Measurements from ENCODE around the gene ZBED2.

Gene ZBED2

DNA sequence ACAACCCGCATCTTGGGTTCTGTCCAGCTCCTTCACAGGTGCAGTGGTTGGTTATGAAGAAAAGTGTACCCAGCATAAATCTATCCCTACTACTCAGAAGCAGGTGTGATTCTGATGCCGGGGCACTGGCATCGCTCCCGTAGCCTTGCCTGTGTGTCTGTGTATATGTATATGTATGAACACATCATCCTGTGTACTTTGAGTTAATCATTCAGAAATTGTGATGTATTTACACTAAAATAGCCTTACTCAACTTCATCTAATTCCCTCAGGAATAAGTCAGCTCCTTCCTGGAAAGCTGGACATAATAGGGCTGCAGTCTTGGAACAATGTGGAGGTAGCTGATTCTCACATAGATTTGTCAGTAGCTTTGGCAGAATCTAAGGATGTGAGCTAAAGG, 6.7 kb upstream of the ZBED2 start:
- DNase-seq: no peak

DNA sequence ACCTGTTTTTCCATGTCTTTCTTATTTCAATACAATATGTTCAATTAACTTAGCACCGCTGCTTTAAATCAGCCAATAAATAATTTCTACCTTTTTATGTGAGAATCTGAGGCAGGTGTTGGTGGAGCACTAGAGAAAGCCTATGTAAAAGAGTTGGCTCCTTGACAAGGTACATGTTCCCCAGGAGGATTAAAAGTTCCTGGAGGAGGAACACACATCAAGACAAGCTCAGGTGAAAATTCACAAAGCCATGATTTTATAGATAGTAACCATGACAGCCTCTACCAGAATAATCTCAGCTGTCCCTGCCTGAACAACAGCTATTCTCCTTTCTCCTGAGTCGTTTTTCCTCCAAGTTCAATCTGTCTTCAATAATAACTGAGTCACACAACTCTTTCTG, 3.4 kb upstream of the ZBED2 start:
- no peak for DNase-seq

DNA sequence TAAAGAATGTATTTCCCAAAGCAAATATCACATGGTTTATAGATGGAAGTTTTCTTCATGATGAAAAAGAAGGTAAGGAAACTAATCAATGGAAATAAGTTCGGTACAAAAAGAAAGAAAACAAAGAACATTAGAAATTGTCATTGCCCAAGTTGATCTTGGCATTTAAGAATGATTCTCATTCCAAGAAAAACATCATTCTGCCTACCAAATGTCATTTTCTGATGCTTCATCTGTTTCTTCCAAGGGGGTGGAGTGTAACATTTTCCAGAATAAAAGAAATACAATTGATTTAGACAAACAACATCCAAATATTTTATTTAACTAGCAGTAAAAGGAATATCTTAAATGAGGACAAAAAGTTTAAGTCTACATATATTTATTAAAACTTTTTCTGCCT, 3.0 kb upstream of the ZBED2 start:
- no peak for DNase-seq

DNA sequence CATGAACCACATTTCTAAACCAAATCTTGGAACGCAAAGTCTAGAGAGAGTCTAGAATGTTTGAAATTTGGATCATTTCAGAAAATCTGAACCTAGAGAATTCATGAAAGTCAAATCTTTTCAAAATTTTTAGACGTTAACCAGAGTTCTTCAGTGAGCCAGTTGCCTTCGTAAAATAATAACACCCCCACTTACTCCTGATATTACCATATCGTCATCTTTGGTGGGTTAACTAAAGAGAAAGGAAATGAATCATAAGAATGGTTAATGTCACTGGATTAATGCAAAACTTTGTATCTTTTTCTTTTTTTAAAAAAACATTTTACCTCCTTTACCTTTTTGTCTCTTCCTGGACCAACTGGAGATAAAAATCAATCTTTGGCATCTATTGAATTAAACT, 1.2 kb upstream of the ZBED2 start:
- no peak for DNase-seq

DNA sequence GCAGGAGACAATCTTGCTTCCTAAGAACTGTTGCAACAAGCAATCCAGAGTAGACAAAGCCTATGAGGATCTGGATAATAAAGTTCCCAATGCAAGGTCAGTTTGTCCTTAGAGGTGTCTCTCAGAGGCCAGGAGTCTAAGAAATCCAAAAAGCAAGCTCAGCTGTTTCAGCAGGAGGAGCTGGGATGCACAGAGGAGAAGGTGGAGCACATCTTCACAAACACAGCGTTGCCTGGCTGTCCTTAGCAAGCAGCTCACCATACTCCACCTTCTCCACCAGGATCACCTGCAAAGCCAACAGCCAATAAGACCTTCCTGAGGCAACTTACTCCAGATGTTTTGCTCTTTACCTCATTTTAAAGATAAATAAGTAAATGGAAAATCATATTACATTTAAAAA, 365 bp downstream of the ZBED2 start:
- DNase-seq: no peak

DNA sequence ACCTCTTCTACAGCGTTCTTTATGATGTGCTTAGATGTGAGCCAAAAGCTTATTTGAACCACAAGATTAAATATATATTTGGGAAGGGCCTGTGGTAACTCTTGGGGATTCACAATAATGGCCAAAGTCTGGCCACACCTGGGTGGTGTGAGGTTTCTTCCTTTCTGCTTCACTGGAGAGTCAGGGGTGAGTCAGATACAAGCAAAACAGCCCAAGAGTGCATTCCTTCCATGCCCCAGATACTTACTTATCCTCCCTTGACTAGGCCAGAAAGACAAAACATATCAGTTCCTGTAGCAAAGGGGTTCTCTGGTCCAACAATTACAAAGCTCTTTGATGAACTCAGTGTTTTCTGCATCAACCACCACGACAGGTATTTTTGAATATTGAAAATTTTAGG, 941 bp downstream of the ZBED2 start:
- DNase-seq: no peak

DNA sequence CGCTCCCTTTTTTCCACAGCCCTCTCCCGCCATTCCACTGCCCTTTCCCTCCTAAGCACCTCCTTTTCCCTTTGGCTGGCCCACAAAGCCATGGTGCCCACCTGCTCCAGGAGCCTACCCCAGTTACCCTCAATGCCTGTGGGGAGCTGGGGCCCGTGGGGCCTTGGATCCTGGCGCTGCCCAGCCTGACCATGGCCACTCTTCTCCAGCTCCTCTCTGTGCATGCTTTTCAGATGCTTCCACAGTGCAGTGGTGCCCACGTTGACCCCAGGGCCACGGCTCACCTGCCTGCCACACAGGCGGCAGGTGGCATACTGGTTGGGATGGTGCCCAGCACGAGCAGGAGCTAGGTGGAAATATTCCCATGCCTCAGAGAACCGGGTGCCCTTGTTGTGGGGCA, 1.5 kb downstream of the ZBED2 start:
- no peak for DNase-seq

DNA sequence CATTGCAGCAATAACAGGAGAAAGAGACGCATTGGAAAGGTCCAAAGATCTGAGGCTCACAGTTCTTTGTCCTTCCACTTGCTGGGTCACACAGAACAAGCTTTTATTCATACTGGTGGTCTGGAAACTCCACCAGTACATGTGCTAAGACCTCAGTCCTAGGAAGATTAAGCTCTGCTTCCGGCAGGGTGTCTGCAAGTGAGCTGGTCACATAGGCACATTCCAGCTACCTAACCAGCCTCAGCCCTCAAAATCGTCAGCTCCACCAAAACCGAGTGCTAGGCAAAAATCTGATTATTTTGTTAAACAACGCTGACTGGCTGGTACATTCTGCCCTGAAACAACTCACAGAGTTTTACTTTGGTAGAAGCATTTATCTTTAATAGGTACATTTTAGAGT, 2.2 kb downstream of the ZBED2 start:
- DNase-seq: no peak

DNA sequence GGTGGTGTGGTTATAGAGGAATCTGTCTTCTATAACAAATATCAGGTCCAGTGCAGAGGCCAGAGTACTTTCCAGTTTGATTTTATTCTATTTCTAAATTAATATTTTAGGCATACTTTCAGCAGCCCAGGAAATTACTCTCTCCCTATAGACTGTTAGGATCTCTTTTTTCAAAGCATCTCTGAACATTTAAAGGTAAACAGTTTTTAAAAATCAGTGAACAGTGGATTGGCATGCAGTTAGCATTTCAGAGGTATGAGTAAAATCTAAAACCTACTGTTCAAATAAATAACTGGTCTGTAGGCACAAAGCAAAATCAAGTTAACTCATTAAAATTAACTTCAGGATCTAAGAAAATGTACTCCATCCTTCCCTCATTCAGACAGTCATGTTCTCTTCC, 3.0 kb downstream of the ZBED2 start:
- DNase-seq: no peak

DNA sequence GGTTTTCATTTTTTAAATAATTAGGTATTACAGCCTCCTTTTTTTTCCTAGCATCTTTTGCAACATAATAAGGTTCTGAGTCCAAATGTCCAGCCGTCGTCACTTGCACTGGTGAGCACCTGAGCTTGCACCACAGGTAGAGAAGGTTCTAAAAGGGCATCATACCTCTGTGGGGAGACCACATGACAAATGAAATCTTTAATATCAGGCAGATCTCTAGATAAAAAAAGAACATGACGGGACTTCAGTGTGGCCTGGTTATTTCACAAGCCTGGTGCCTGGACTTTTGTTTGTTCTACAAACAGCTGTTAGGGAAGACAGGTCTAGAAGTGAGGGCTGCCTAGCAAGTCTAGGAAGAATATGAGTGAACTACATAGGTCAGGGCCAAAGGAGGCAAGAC, 3.6 kb downstream of the ZBED2 start:
- no peak for DNase-seq

DNA sequence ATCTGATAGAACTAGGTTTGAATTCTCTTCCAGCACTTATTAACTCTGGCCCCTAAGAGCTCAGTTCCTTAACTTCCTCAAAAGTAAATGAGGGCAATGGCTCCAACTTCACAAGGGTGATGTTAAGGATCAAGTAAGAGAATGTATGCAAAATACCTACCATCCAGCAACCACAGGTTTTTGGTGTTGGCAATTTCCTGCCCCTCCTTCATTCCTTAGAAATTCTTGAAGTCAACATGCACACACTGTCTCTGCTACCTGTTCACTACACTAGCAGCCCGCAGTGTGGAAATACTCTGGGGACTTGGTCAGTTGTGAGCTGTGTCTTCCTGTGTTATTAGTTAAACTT, 5.0 kb downstream of the ZBED2 start:
- no peak for DNase-seq

DNA sequence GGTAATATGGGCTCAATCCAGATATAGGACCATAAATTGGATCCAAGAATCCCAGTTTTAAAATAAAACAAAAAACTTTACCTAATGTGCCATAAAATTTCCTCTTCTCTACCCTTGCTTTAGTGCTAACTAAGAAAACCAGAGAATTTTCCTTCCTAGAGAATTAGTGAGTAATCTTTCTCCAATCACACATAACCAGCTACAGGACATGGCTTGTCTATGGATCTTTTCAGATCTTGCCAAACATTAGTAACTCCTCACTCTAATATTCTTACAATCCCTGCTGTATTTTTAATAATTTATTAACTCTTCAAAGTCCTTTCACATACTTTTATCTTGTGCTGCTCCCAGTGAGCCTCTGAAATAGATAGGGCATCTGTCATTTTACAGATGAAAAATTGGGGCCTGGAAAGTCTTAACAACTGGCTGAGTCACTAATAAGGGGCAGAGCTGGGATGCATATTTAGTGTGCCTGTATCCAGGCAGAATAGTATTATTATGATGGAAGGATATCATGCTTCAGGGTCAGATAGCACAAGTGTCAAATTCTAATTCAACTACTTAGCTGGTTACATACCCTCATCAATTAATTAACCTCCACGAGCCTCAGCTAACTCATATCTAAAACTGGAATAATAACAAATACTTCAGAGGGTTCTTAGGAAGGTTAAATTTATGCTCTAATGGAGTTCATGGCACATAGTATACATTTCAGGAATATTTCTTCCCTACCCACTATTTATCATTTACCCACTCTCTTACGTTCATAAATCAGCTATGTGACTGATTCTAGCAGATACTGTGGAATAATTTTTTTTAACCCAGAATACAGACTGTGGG, 5.6 kb downstream of the ZBED2 start:
- no peak for DNase-seq

DNA sequence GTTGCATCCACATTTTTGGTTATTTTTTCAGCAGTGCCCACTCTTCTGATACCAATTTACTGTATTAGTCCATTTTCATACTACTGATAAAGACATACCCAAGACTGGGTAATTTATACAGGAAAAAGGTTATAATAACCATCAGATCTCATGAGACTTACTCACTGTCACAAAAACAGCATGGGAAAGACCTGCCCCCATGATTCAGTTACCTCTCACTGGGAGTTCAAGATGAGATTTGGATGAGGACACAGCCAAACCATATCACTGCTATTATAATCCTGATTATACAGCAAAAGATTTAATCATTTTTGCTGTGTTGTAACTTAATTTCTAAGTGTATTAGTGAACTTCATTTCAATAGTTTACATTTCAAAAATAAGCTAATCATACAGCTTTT, 6.6 kb downstream of the ZBED2 start:
- no peak for DNase-seq

DNA sequence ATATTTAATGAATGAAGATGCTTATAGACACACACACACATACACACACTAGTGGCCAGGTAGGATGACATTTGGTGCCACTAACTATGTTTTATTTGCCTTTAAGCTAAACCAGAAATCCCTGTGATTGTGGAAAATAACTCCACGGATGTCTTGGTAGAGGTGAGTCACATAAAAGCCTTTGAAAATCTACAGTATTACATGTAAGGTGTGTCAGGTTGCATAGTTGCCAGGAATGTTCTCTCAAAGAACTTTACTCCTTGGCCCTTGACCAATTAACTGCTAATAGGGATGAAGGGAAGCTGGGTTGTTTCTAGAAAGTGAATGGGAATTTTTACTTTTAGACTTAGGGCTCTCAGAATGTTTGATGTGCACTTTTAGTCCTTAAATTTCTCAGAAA, 9.9 kb downstream of the ZBED2 start:
- DNase-seq: no peak

DNA sequence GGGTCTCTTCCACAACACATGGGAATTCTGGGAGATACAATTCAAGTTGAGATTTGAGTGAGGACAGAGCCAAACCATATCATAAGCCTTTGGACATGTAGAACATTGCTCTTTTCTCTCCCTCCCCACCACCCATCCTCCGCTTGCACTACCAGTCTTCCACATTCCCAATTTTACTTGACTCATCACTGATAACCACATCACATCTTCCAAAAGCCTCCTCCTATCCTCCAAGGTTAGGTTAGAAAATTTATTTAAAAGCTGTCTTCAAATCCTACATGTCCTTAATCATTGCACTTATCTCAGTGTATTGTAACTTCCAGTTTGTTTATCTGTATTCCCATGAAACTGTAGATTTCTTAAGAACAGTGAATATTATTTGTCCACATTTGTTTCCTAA, 10.4 kb downstream of the ZBED2 start:
- DNase-seq: no peak

DNA sequence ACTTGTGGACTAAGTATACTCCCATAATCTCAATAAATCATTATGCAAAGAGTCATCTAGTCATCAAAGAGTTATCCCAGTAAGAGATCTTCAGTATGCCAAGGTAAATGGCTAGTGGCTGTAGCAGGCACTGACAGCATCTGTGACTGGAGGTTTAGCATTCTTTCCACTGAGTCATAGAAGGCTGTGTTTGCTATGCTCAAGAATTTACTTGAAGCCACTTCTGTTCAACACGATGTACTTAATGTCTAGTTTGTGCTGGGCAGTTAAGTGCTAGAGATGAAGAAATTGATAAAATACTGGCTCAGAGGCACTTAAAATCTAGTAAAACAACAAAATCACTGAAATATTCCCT, 13.0 kb downstream of the ZBED2 start:
- no peak for DNase-seq

DNA sequence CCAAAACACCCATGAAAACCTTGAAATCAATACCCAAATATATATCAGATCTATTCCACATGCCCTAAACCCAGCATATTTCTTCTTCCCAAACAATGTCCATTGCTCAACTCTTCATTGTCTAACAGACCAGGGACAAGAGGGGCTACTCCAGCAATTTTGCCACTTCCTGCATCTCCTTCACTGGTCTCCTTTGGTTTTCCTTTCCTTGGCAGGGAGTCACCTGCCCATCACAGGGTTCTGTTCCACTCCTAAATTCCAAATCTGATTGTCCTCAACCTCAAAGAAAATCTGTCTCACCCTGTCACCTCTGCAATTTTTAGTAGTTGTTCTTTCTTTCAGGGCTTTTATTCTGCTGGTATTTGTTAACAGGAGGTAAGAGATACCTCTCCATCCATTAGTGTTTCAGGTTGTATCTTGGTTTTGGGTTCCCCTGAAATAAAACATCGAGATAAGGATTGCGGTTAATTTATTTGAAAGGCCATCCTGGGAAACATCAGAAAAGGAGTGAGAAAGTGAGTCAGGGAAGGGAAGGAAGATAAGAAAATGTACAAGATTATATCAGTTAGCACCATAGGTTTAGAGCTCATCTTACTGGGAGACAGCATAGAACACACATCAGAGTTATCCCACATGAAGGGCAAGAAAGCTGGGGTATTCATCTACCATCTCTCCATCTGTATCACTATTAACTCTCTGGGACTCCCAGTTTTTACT, 13.6 kb downstream of the ZBED2 start:
- no peak for DNase-seq

DNA sequence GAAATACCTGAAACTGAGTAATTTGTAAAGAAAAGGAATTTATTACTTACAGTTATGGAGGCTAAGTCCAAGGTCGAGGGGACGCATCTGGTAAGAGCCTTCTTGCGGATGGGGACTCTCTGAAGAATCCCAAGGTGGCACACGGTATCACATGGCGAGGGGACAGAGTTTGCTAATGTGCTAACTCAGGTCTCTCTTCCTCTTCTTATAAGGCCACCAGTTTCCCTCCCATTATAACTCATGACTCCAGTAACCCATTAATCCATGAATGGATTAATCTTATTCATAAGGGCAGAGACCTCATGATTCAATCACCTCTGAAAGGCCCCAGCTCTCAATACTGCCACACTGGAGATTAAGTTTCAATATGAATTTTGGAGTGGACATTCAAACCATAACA, 15.7 kb downstream of the ZBED2 start:
- DNase-seq: no peak

DNA sequence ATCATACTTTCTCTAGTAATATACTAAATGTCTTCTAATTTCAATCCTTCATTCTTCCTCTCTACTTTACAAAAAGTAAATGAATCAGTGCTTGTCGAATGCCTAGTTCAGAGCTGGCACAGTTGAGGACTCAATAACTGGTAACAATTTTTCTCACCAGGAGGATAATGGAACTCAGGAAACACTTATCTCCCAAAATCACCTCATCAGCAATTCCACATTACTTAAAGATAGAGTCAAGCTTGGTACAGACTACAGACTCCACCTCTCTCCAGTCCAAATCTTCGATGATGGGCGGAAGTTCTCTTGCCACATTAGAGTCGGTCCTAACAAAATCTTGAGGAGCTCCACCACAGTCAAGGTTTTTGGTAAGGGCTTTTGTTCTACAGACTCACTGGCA, 16.3 kb downstream of the ZBED2 start:
- no peak for DNase-seq

DNA sequence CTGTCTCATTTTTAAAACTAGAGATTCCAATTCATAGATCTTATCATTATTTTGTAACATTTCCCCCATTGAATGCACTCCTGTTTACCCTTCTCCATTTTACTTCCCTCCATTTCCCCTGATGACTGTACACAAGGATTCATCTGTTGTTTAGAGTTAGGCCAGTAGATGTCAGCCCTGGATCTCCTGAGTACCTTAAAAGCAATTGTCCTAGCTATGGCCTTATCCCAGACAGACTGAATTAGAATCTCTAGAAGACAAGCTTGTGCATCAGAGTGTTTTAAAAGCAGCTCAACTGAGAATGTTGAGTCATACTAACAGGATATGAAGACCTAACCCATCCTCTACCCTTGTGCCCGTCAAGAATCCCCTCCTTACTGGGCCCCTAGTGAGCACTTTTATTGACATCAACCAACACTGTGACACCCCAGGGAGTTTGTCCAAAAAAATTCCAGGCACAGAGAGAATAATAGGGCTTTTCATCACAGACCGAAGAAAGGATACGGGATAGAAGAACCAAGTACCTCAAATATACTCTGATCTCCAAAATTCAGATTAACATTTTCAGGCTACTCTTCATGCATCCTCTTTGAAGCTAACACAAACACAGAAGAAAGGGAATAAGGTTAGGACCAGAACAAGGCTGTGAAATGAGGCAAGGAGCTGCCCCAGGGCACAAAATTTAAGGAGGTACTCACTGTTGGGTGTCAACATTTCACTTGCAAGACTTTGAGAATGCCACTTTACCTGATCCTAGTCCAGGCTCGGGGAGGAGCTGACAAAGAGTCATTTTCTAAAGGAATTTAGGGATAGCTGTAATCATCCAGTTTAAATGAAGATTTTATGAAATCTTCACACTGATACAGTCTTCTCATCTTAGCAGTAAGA, 17.1 kb downstream of the ZBED2 start:
- DNase-seq: no peak

DNA sequence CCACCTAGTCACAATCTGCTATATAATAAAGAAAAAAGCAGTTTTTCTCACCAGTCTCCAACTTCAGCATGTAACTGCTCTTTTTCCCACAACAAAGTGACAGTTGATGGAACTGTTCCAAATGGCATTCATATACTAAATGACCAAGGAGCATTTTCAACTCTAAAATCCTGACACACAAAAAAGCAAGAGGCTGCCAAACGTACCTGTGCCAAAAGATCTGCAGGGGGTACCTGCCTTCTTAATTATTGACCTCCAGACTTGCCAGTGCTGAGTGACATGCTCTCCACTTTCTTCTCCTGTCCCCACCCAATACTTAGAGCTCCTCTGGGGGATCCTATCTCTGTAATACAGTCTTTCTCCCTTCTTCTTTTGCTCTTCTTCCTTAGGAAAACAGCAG, 18.0 kb downstream of the ZBED2 start:
- DNase-seq: no peak

DNA sequence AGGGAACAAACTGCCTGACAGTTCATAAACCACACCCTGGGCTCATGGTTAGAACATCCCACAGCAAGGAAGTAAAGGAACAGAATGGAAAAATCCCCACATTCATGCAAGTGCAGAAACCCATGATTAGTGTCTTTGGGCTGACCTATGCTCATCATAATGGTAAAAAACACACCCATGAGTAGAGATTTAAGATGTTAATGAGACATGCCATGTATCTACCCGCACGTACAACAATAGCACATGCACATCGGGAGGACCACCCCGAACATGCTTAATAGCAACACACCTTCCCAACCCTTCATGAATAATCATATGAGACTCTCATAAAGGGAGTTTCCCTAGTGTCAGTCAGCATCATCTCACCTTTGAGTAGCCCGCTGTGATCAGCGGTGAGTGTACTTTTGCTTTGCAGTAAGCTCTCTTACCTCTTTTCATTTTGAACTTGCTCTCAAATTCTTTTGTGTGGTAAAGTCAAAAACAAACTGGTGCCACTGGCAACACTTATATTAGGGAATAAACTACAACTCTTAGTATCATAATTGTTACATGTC, 23.2 kb downstream of the ZBED2 start:
- DNase-seq: no peak

DNA sequence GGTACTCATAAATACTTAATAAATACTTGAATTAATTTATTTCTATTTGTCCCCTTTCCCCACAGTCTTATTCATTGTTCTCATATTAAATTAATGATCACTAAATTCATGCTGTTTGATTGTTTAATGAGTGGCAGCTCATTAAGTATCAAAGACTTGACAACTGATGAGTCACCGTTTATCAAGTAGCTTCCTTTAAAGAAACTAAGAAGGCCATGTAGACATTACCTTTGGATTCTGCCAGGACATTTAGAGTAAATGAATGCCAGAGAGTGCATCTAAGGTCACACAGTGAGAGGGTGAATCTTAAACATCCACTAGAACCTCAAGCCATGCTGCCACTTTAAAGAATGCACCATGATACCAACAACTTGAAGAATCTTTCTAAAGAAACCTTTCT, 23.9 kb downstream of the ZBED2 start:
- no peak for DNase-seq

All from midbrain (tissue), 1 donor.